Measurements from ENCODE around the gene GRK4. TPM values are rescaled to one million over a fixed set of nuclear protein-coding genes. Genes with fewer than 3 reads are reported as not detected.
"Not testable (repeated sequence)": the region's sequence is repeated elsewhere in the genome, so short reads cannot be mapped to it uniquely, and the experiment has no call there.

GRK4 gene
- total and polyA plus RNA-seq, 10 of the 15 experiments (the other 5 are each of a cell fraction or from before 2014, with no cell fraction given): 1.1 to 4.0 (median 2.5) TPM

DNA sequence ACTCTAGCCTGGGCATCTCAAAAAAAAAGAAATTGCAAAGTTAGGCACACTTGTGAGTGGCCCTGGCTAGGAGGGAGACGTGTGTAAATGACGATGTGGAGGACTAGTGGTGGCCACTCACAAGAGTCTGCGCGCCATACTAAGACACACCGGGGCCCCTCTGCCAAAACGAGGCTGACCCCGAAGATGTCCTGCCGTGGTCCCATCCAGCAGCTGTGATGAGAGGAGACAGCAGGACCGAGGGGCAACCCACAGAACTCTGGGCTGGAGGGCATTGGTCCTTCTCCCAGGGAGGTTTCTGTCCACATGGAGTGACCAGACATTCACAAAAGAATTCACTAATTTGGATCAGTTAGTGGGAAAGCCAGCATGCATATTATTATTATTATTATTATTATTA lies 47.6 kb upstream of the GRK4 start (continued):
- TF ChIP-seq FOXM1 (IDR thresholded peaks at IDR 0.05; ENCODE audit: low read depth, low read length) (no peak), EGR1 (IDR thresholded peaks at IDR 0.05; ENCODE audit: borderline replicate concordance in 1 of 2, low read depth in 2 of 2, low read length in 2 of 2) (no peak)
- TF ChIP-seq, protein P1, sequence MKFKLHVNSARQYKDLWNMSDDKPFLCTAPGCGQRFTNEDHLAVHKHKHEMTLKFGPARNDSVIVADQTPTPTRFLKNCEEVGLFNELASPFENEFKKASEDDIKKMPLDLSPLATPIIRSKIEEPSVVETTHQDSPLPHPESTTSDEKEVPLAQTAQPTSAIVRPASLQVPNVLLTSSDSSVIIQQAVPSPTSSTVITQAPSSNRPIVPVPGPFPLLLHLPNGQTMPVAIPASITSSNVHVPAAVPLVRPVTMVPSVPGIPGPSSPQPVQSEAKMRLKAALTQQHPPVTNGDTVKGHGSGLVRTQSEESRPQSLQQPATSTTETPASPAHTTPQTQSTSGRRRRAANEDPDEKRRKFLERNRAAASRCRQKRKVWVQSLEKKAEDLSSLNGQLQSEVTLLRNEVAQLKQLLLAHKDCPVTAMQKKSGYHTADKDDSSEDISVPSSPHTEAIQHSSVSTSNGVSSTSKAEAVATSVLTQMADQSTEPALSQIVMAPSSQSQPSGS (IDR thresholded peaks at IDR 0.05; ENCODE audit: low read length): no peak

DNA sequence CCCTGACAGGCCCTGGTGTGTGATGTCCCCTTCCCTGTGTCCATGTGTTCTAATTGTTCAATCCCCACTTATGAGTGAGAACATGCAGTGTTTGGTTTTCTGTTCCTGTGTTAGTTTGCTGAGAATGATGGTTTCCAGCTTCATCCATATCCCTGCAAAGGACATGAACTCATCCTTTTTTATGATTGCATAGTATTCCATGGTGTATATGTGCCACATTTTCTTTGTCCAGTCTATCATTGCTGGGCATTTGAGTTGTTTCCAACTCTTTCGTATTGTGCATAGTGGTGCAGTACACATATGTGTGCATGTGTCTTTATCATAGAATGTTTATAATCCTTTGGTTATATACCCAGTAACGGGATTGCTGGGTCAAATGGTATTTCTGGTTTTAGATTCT lies 46.7 kb upstream of the GRK4 start:
- WGBS (ENCODE audit: insufficient coverage, insufficient replicate concordance, low lambda C conversion rate, missing lambda C conversion rate): 98% methylated on average over 2 of the region's 2 CpGs
- FAIRE-seq: not testable (repeated sequence)

DNA sequence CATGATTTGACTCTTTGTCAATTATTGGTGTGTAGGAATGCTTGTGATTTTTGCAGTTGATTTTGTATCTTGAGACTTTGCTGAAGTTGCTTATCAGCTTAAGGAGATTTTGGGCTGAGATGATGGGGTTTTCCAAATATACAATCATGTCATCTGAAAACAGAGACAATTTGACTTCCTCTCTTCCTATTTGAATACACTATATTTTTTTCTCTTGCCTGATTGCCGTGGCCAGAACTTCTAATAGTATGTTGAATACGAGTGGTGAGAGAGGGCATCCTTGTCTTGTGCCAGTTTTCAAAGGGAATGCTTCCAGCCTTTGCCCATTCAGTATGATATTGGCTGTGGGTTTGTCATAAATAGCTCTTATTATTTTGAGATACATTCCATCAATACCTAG lies 45.1 kb upstream of the GRK4 start:
- H3K36me3 ChIP-seq (ENCODE audit: control insufficient read depth in 2 of 2, insufficient read depth in 2 of 2, low read length in 1 of 2); H3K4me3 ChIP-seq; H3K9ac ChIP-seq (ENCODE audit: control insufficient read depth, insufficient read depth, low read length); FAIRE-seq; H3K27me3 ChIP-seq (replicated peaks in 1 of 2; ENCODE audit: control insufficient read depth in 2 of 2, insufficient read depth in 2 of 2, low read length in 1 of 2); H2AFZ ChIP-seq (ENCODE audit: control insufficient read depth, low read depth, low read length); ATAC-seq; BruUV-seq (replicated peaks); H3K4me1 ChIP-seq (ENCODE audit: control insufficient read depth, insufficient read depth, low read length); H3K79me2 ChIP-seq (ENCODE audit: control insufficient read depth, insufficient read depth, low read length); H4K20me1 ChIP-seq (ENCODE audit: control insufficient read depth, insufficient read depth); H3K9me3 ChIP-seq (replicated peaks; ENCODE audit: control insufficient read depth, insufficient read depth, low read length); intact Hi-C loops (cut with micrococcal nuclease; ENCODE audit: unreplicated experiment); in situ Hi-C loops (cut with MboI); DNase-seq (ENCODE audit: low read depth, low spot score); CTCF ChIA-PET: not testable (repeated sequence)
- peak overlapping the region; percentile 25; the same call in 1 of the 2 replicates for H3K27ac ChIP-seq (ENCODE audit: control insufficient read depth, insufficient read depth)
- ChIA-PET RAD21 (ENCODE audit: unreplicated experiment) (interaction anchor here (0.7 kb wide), 1 partner anchor 17 kb away, joined by 3 read pairs; no protein-coding TSS in a partner anchor), POLR2A (interaction anchor here (0.6 kb wide), 1 partner anchor 47 kb away, joined by 4 read pairs; no protein-coding TSS in a partner anchor), SMC1A (ENCODE audit: uncharacterized antibody, unreplicated experiment) (interaction anchor here (0.6 to 1.8 kb wide), 4 partner anchors 17 to 153 kb away, joined by 3 to 4 read pairs (median 4); no protein-coding TSS in a partner anchor)
- H3K4me2 ChIP-seq (ENCODE audit: control insufficient read depth, insufficient read depth): peak overlapping the region; percentile 9; the same call in 1 of the 2 replicates
- WGBS (ENCODE audit: insufficient coverage, insufficient replicate concordance, low lambda C conversion rate, missing lambda C conversion rate): 25% methylated on average over 2 of the region's 2 CpGs

More for the DNA sequence above, 46.7 kb upstream of the GRK4 start:
- H2AFZ ChIP-seq (ENCODE audit: control insufficient read depth, low read depth, low read length); RAD21 ChIA-PET (ENCODE audit: unreplicated experiment); ATAC-seq; CTCF ChIA-PET; H3K9me3 ChIP-seq (replicated peaks; ENCODE audit: control insufficient read depth, insufficient read depth, low read length); H3K9ac ChIP-seq (ENCODE audit: control insufficient read depth, insufficient read depth, low read length); H4K20me1 ChIP-seq (ENCODE audit: control insufficient read depth, insufficient read depth); H3K4me3 ChIP-seq; BruUV-seq (replicated peaks); POLR2A ChIA-PET; H3K27me3 ChIP-seq (replicated peaks in 1 of 2; ENCODE audit: control insufficient read depth in 2 of 2, insufficient read depth in 2 of 2, low read length in 1 of 2); H3K4me1 ChIP-seq (ENCODE audit: control insufficient read depth, insufficient read depth, low read length); H3K4me2 ChIP-seq (ENCODE audit: control insufficient read depth, insufficient read depth); DNase-seq (ENCODE audit: low read depth, low spot score); H3K27ac ChIP-seq (ENCODE audit: control insufficient read depth, insufficient read depth); H3K79me2 ChIP-seq (ENCODE audit: control insufficient read depth, insufficient read depth, low read length); in situ Hi-C loops (cut with MboI); H3K36me3 ChIP-seq (ENCODE audit: control insufficient read depth in 2 of 2, insufficient read depth in 2 of 2, low read length in 1 of 2); intact Hi-C loops (cut with micrococcal nuclease; ENCODE audit: unreplicated experiment): not testable (repeated sequence)
- SMC1A ChIA-PET (ENCODE audit: uncharacterized antibody, unreplicated experiment): interaction anchor here (1.8 kb wide), 1 partner anchor 152 kb away, joined by 4 read pairs; no protein-coding TSS in a partner anchor
